ENCODE results near the gene NELL1.
"Not testable (repeated sequence)": the region's sequence is repeated elsewhere in the genome, so short reads cannot be mapped to it uniquely, and the experiment has no call there.

NELL1 gene

DNA sequence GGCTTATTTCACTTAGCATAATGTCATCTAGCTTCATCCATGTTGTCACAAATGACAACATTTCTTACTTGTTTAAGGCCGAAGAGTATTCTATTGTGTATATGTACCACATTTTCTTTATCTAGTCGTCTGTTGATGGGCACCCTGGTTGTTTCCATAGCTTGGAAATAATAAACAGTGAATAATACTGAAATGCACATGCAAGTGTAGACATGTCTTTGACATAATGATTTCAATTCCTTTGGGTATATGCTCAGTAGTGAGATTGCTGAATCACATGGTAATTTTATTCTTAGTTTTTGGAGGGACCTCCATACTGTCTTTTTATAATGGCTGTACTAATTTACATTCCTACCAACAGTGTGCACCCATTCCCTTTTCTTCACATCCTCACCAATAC lies 508.0 kb downstream of the NELL1 start:
- in situ Hi-C loops (cut with MboI; ENCODE audit: low sequenced_read_pairs), result no loop called here

DNA sequence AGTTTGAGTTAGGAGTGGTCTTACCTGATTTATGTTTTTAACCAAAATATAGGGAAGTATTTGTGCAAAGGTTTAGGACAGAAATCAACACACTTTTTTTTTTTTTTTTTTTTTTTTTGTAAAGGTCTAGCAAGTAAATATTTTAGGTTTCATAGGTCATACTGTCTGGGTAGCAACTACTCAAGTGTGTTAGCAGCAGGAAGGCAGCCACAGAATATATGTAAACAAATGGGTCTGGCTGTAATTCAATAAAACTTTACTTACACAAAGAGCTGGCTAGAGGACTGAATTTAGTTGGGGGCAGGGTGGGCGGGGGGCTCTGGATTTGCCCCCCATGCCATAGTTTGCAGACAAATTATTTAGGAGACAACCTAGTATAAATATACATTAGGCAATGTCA lies 510.4 kb downstream of the NELL1 start:
- in situ Hi-C loops (cut with MboI; ENCODE audit: low sequenced_read_pairs), result no loop called here

DNA sequence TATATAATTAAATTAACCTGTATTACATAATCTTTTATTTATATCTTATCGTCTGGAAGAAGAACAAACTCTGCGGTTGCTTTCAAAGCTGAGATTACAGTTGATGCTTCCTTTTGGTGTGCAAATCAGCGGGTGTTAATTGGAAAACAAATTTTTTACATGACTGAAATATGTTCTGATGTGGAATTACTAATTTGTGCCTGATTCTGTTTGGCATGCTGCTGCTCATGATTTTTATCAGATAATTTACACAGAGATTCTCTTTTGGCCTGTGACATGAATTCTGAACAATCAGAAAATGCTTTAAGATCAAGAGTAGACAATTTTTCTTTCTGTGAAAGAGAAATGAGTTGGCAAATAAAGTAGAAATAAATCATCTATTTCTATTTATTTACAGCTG lies 510.8 kb downstream of the NELL1 start:
- in situ Hi-C loops (cut with MboI; ENCODE audit: low sequenced_read_pairs), result no loop called here

DNA sequence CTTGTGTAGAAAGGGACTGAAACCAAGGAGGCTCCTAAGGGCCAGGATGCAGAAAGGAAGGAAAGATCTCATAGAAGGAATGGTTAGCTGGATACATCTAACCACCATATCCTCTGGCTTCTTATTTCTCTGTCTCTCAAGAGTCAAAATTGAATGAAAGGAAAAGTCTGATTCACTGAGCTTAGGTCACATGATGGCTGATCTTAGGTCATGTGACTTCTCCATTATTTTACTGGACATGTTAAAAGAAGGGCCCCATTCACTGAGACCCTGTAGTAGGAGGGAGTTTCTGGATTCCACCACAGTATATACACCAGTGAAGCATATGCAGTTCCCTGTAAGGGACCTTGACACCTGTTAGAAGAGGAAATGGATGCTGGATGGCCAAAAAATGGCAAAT lies 516.6 kb downstream of the NELL1 start:
- in situ Hi-C loops (cut with MboI; ENCODE audit: low sequenced_read_pairs), result no loop called here

DNA sequence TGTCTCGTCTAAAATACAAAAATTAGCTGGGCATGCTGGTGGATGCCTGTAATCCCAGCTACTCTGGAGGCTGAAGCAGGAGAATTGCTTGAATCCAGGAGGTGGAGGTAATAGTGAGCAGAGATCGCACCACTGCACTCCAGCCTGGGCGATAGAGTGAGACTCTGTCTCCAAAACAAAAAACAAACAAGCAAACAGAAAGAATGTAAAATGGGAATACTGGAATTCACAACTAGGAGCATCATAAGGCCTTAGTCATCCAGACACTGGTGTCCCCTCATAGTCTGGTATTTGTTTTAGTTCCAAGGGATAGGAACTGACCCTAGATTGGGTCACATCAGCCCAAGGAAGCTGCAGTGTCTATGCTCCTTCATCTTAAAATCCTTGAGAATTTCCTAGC lies 520.8 kb downstream of the NELL1 start:
- in situ Hi-C loops (cut with MboI; ENCODE audit: low sequenced_read_pairs), result no loop called here

DNA sequence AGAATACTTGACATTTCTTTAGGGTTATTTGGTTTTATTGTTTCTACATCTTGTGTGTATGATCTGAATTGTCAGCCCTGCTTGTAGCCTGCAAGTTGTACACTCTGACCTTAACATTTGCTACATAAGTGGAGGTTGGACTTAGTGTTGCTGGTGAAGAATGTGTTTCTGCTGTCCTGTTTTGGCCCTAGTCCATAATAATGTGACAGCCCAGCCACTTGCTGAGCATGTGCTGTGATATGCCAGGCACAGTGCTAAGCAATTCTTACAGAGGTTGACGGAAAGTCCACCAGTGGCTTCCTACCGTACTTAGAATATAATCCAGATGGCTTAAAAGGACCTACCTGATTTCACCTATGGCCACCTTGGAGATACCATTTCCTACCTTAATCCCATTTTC lies 526.6 kb downstream of the NELL1 start:
- in situ Hi-C loops (cut with MboI; ENCODE audit: low sequenced_read_pairs), result no loop called here

DNA sequence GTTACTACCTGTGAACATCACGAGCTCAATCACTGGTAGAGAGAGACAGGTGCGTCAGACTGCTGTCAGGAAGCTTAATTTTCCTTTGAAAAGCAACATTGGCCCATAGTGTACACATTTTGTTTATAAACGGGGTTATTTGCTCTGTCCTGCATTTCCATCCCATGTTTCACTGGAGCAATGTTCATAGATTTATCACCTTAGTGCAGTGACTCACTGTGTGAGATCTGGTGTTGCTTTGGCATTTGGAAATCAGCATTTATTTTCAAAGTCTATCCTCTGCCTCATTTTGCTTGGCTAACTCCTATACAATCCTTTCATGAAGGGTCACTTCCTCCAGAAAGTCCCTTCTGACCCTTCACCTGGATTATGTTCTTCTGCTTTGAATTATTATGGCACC lies 529.1 kb downstream of the NELL1 start:
- in situ Hi-C loops (cut with MboI; ENCODE audit: low sequenced_read_pairs), result no loop called here

DNA sequence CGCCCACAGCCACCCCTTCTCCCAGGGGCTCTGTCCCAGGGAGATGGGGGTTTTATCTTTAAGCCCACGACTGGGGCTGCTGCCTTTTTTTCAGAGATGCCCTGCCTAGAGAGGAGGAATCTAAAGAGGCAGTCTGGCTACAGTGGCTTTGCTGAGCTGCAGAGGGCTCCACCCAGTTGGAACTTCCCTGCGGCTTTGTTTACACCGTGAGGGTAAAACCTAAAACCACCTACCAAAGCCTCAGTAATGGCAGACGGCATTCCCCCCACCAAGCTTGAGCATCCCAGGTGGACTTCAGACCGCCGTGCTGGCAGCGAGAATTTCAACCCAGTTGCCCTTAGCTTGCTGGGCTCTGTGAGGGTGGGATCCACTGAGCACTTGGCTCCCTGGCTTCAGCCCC lies 535.8 kb downstream of the NELL1 start:
- in situ Hi-C loops (cut with MboI; ENCODE audit: low sequenced_read_pairs), result no loop called here

DNA sequence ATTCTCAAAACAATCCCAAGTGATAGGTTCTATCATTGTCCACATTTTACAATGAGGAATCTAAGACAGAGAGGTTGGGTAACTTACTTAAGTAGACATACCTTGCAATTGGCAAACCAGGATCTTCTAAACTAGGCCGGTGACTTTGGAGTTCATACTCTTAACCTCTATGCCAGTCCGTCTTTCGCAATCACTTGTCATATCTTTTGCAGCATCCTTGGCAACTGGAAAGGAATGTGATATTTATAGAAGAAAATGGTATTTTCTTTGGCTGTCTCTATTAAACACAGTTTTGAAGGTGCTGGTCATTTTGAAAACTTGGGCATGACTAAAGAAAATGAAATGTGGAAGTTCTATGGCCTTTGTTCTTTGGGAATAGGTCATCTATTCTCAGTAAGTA lies 556.5 kb downstream of the NELL1 start:
- in situ Hi-C loops (cut with MboI; ENCODE audit: low sequenced_read_pairs), result no loop called here

DNA sequence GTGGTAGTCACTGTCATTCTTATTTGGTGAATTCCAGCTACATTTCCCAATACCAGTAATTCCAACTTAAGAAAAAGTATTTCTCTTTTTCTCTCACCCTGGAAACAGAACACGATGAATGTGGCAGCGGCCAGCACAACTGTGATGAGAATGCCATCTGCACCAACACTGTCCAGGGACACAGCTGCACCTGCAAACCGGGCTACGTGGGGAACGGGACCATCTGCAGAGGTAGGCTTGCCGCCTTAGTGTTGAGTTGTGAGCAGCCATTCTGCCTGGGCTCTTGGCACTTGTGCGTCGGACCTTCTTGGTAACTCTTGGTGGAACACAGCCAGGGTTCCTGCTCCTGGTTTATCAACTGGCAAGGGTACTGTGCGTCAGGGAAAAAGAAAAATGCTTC lies 559.8 kb downstream of the NELL1 start:
- in situ Hi-C loops (cut with MboI; ENCODE audit: low sequenced_read_pairs), result no loop called here

DNA sequence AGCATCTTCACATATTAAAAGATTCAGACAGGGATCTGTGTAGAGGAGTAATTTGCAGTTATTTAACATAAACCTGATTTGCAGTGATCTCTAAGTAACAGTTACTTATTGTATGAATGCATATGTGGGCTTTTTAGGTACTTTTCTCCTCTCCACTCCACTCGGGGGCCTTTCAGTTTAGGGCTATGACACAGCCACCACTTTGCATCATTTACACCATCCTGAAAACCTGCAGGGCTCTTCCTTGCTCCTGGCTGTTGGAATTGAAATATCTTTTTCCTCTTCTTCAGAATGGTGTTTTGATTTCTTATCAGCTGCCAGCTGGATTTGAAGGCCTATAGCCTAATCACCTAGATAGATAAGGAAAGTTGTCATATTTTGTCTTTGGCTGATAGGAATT lies 580.8 kb downstream of the NELL1 start:
- in situ Hi-C loops (cut with MboI; ENCODE audit: low sequenced_read_pairs), result no loop called here

DNA sequence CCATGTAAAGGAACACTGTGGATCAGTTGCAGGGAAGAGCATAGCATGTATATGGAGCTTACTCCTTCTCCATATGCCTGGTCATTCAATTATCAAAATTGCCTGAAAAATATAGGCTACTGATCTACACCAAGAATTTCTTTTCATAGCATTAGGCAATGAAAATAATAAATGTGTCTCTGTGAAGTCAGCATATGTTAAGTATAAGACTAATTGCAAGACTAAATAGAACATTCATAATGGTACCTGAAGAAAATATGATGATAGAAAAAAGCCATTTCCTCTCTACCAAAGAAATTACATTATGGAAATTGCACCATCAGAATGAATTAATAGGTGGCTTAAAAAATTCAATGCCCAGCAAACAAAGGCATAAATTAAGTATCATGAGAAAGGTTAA lies 584.7 kb downstream of the NELL1 start:
- in situ Hi-C loops (cut with MboI; ENCODE audit: low sequenced_read_pairs), result no loop called here

DNA sequence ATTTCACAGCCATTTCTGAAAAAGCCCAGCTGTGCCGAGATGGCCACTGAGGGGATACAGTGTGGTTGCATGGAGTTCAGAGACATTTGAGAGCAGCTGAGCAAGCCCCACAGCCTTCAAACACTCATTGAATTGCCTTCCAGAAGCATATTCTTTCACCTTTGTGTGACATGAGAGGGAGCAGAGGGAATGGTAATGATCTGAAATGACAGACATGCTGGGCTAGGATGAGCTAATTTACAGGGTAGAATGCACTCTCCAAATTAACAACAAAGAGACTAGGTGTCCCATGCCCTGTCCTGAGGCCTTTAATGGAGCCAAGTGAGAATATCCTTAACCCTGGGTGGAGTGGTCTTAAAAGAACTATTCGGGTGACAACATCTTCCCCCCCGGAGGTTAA lies 585.4 kb downstream of the NELL1 start:
- in situ Hi-C loops (cut with MboI; ENCODE audit: low sequenced_read_pairs), result no loop called here

DNA sequence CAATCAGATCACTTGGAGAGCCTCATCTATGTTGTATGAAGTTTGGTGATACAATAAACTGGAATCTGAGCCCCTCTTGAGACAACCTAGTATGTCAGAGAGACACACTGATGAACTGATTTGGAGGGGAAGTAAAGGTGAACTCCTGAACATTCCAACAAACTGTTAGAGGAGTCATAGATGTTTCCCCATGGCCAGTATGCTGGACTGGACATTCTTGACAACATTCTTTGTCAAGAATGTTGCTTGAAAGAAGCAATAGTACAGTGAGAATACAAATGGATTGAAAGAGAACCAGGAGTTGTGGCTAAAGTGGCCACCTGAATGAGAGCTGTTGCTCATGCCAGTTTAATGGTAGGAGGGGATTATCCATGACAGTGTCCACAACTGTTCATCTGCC lies 588.1 kb downstream of the NELL1 start:
- in situ Hi-C loops (cut with MboI; ENCODE audit: low sequenced_read_pairs), result no loop called here

DNA sequence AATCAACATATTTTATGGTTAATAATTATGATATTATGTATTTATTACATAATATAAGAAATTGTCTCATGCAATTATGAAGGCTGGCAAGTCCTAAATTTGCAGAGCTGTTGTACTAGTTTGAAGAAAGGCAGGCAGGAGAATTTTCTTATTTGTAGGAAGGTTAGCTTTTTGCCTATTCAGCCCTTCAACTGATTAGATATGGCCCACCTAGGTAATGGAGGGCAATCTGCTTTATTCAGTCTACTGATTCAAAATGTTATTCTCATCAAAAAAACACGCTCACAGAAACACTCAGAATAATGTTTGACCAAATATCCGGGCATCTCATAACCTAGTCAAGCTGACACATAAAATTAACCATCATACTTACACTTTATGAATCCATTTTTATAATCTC lies 589.0 kb downstream of the NELL1 start:
- in situ Hi-C loops (cut with MboI; ENCODE audit: low sequenced_read_pairs), result no loop called here

DNA sequence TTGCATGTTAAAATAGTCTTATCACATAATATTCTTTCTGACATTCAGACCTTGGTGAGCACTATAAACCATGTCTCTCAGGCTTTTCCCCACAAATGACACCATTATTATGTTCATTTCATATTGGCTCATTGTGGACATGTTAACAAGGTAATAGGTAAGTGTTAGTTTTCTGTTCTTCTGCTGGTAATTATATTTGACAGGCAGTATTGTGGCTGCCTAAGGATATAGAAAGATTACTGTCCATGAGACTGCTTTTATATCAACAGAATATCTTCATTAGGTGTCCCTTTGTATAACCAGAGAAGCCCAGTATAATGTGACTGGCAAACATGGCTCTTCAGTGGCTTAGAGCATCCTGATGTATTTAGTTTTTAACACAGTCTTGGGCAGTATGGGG lies 590.7 kb downstream of the NELL1 start:
- in situ Hi-C loops (cut with MboI; ENCODE audit: low sequenced_read_pairs), result no loop called here

DNA sequence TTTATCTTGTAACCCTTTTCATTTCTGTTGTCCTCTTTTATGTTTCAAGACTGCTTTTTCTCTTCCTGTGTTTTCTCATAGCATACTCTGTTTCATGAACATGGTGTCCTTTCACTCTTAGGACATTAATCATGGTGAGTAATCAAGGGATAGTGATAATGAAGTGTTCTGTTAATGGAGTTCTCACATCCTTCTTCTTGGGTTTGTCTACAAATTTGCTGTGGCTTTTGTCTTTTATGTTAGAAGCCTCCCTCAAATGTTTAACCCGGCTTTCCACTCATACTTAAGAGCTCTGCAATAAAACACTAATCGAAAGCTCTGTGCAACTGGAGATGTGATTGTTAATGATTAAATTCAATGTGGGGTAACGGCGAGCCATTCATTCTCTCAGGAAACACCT lies 593.6 kb downstream of the NELL1 start:
- in situ Hi-C loops (cut with MboI; ENCODE audit: low sequenced_read_pairs), result no loop called here

DNA sequence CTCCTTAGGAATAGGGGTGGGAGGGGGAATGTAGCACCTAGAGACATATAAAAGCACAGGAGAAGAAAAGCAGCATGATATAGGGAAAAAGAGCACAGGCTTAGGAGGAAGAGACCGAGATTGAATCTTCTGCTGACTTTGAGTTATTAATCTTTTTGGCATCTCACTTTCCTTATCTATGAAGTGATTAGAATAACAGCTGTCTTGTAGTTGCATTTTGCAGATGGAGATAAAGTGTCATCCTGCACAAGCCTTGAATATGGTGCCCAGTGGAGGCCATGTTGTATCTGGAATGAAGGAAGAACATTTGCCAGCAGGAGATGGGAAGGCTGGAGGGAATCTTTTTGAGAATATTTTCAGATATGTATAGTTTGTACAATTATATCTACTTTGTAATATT lies 594.7 kb downstream of the NELL1 start:
- in situ Hi-C loops (cut with MboI; ENCODE audit: low sequenced_read_pairs), result no loop called here

DNA sequence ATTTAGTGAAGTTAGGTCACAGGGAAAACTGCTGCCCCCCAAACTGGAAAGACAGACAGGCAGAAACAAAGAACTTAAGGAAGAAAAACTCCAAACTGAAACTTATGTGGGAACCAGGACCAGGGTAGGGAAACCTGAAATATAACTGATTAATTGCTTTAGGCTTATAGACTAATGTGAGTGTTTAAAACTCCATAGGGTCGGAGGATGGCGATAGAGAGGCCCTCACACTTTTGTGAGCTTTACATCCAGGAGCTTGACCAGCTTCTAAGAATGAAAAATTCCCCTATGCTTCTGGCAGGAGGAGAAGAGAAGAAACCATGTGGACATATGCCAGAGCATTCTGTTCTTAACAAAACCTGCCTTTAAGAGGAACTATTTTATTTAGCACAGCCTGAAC lies 598.6 kb downstream of the NELL1 start:
- in situ Hi-C loops (cut with MboI; ENCODE audit: low sequenced_read_pairs), result no loop called here

DNA sequence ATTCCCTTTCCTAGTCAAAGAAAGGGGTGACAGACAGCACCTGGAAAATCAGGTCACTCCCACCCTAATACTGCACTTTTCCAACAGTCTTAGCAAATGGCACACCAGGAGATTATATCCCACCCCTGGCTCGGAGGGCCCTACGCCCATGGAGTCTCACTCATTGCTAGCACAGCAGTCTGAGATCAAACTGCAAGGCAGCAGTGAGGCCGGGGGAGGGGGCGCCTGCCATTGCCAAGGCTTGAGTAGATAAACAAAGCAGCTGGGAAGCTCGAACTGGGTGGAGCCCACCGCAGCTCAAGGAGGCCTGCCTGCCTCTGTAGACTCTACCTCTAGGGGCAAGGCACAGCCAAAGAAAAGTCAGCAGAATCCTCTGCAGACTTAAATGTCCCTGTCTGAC lies 602.8 kb downstream of the NELL1 start:
- in situ Hi-C loops (cut with MboI; ENCODE audit: low sequenced_read_pairs), result not testable (repeated sequence)

DNA sequence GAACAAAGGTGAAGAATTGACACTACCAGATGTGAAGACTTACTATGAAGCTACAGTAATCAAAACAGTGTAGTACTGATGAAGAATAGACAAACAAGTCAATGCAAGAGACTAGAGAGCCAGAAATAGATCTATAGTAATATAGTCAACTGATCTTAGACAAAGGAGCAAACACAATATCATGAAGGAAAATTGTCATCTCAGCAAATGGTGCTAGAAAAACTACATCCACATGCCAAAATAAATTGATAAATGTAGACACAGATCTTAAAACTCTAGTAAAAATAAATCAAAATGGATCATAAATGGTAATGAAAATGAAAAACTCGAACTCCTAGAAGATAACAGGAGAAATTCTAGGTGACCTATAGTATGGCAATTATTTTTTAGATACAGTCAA lies 609.5 kb downstream of the NELL1 start:
- in situ Hi-C loops (cut with MboI; ENCODE audit: low sequenced_read_pairs), result no loop called here

DNA sequence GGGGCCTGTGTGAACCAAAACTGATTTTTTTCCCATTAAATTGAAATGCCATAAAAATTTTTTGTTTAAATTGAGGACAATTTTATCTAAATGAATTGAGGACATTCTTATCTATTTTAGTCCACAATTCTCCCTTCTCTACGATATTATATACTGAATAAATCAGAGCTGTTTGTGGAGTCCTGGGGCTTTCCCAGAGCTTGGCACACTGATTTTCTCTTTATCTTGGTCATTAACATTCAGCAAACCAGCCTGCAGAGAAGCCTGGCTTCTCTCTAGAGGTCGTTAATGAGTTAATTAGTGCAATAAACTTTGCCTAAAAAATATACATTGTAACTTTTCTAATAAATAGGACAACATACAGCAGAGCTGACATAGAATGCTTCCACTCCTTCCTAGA lies 615.7 kb downstream of the NELL1 start:
- in situ Hi-C loops (cut with MboI; ENCODE audit: low sequenced_read_pairs), result no loop called here

DNA sequence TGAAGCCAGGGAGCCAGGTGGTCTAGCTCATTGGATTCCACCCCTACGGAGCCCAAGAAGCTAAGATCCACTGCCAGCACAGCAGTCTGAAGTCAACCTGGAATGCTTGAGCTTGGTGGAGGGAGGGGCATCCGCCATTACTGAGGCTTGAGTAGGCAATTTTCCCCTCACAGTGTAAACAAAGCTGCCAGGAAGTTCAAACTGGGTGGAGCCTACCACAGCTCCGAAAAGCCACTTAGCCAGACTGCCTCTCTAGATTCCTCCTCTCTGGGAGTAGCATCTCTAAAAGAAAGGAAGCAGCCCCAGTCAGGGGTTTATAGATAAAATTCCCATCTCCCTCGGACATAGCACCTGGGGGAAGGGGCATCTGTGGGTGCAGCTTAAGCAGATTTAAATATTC lies 620.3 kb downstream of the NELL1 start:
- in situ Hi-C loops (cut with MboI; ENCODE audit: low sequenced_read_pairs), result no loop called here

DNA sequence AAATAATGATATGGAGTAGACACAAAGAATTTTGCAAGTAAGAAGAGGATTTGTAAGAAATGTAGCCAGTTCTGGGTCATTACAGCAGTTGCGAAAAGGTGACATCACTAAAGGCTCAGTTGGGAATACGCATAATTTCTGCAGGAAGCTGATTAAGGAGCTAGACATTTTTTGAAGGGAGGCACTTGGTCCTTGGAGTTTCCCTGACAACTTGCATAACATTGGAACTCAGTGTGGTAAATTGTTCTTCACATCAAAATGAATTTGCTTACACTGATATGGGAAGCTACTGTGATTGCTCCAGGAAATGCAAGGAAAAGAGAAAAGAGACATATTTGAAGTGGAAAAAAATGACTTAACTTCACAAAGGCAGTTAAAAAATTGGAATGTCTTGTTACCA lies 626.1 kb downstream of the NELL1 start:
- in situ Hi-C loops (cut with MboI; ENCODE audit: low sequenced_read_pairs), result no loop called here
